NCI-H1092 treated with DMSO at 0.1 percent for 48 hours (cell line): ENCODE data around the gene PRTFDC1.
"Not testable (repeated sequence)": the region's sequence is repeated elsewhere in the genome, so short reads cannot be mapped to it uniquely, and the experiment has no call there.

ENCODE experiments used
- DNase-seq: peaks from one replicate; lab custom pipeline; 2025; lab: John Stamatoyannopoulos, UW

The PRTFDC1 gene

DNA sequence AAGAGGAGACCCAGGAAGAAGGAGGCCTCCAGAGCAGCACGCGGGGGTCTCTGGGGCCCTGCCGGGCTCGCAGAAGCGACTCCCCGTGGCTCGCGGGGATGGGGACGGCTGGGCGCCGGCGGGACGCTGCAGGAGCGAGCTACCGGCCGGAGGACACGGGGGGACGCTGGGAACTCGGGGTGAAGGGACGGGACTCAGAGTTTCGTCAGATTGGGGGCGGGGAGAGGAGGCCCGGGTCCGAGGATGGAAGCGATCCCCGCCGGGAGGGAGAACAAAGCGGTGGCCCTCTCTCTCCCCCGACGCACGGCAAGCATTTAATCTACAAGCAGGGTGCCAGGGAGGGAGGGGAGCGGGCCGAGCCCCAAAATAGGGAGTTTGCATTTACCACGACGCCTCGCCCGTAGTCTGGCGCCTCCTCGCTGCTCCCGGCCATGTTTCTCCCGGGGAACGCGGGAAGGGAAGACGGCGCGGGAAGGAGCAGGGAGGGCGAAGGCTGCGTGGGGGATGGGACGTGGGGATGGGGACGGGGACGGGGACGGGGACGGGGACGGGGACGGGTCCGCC is at the start of gene PRTFDC1:
Gene PRTFDC1 (minus strand): TSS at position 464 of the 564 bp plus-strand sequence. CDS start 31 bp downstream, at position 433.
- peak; percentile 30 for DNase-seq

DNA sequence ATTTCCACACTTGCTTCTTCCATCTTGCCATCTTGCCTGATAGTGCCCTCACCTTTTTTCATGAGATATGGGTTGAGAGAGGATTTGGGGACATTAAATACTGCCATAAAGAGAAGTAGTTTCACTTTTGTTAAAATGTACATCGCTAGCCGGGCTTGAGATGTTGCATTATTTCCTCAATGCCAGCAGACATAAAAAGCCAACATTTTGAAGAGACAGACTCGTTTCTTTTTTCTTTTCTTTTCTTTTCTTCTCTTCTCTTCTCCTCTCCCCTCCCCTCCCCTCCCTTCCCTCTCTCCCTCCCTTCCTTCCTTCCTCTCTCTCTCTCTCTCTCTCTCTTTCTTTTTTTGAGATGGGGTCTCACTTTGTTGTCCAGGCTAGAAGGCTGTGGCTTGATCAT is 45.6 kb upstream of the PRTFDC1 start:
- DNase-seq = no peak

DNA sequence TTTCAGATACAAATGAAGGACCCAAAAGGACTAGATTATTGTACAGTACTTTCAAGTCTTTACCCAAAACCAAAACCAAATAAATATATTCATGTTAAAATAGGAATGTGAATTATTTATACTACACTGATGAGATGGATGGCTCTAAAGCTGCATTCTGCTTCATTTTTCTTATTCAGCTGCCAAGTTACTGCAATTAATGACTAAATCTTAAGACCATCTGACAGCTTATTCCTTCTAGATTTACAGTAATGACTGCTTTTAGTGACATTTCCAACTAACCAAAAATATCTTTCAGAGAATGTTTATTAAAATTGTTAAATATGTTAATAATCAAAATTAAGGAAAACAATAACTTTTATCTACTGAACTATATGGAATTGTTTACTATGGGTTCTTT is 42.7 kb upstream of the PRTFDC1 start:
- DNase-seq = no peak

DNA sequence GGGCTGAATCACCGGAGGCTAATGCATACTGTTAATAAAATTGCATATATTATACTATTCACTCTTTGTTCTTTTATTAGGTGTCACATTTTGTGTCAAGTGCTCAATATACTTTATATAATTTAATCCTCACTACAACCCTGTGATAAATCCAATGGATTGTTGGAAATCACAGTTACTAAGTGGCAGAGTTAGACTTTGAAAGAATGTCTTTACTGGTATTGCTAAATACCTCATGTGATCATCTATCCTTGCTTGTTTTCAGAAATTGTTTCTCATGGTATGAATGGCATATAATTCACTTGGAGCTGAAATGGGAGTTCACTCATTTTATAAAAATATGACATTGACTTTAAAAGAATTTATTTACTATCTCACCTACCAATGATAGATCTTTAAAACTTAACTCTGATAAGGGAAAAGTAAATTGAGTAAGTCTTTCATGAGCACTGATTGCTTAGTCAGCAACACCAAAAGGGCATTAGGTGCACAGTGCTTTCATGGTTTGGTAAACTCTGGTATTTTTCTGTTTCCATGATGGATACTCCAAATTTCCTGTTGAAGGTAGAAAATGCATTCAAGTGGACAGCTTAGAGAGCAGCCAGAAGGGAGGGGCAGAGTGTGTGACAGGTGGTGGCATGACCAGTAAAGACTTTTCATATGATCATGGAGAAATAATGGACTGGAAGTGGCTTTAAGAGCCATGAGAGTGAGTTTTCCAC is 41.0 kb upstream of the PRTFDC1 start:
- DNase-seq = no peak

- no peak for DNase-seq
Observed at GRCh38 chr10:24992512-24993133, 40.2 kb upstream of the PRTFDC1 start.

DNA sequence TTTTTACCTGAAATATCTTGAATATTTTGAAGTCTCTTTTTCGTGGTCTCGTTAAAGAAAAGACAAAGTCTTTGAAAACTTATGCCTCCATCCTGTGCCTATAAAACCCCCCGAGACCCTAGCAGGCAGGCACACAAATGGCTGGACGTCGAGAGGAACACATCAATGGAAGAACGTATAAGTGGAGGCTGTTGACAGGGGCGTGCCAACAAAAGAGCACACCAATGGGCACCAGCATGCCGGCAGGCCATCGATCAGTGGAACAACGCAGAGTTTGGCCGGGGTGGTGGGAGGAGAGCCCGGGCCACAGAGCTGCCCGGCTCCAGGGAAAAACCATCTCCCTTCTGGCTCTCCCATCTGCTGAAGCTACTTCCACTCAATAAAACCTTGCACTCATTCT is 38.9 kb upstream of the PRTFDC1 start:
- no peak for DNase-seq

DNA sequence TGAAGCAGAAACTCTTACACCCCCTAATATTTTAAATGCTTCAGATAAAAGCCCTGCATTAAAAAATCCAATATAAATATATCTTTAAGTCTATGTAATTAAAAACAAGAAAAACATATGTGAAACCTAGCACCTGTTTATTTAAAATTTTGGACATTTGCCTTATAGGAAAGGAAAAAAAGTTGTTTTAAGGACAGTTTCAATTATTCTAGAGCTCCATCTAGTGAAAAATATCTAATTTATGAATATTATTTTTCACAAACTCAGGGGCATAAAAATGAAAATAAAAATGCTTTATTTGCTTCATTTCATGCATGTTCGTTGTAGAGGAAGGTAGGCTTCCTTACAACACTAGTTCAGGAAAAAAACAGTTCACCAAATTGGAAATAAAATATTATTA is 37.5 kb upstream of the PRTFDC1 start:
- DNase-seq = no peak

DNA sequence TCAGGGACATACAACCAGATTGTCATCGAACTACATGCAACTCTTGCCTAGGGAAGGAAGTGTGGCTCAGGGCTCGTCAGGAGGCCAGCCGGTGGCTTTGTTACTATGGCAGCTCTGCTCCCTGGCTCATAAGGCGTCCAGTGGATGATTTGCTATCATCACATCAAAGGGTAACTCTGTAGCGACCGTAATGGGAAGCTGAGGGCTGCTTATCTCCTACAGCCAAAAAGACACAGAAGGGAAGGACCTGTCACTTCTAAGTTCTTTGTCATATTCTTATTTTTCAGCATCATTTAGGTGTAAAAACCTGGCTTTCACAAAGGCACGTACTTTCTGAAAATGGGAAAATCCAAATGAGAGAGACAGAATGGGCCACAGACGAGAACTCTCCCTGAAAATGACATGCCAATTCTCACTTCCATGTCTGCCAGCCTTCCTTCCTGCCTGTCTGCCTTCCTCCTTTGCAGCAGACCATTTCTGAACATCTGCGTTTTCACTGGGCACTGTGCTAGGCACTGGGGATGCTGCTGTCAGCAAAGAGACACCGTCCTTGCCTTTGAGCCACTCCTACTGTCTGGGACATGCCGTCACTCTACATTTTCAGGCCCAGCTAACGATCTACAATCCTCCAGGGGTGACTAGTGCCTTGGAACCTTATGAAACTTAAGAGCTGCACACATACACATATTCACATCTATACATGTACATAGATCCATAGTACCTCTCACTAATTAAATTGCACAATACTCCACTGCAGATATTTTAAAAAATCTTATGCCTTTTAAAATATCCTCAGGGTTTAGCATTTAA is 36.6 kb upstream of the PRTFDC1 start:
- DNase-seq = no peak

DNA sequence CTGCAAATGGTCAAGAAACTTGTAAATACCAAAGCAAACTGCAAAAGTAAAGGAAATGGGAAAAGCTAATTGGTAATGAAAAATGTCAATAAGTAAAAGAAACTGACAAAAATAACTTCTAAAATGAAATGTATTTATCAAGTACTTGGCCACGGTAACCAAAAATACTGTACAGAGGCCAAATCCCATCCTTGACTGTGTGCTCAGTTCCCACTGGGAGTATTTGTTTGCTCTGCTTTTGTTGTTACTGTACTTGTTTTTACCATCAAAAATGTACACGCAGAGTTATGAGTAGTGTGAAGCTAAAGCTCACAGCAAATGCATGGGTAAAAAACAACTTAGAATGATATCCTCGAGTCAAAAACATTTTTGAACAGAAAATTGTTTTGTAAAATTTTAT is 32.5 kb upstream of the PRTFDC1 start:
- DNase-seq = peak; percentile 2

DNA sequence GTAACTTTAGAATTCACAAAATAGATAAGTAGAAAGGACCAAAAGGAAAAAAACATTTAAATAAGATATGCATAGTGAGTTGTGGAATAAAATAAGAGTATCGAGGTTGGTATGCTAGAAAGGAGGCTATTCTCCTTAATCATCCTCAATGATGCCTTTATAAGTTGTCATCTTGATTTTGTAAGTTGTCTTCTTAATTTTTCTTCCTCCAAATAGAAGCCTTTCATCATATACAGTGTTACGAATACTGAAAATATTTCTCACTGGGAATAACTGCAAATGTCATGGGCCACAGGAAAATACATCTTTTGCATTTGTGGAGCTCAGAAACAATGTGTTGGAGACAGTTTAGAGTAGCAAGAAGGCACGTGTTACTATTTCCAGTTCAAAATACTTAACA is 31.5 kb upstream of the PRTFDC1 start:
- no peak for DNase-seq

GRCh38 chr10:24983130-24983529 is 30.7 kb upstream of the PRTFDC1 start:
- no peak for DNase-seq

- DNase-seq = no peak
Observed at GRCh38 chr10:24982319-24983112, 30.1 kb upstream of the PRTFDC1 start.

DNA sequence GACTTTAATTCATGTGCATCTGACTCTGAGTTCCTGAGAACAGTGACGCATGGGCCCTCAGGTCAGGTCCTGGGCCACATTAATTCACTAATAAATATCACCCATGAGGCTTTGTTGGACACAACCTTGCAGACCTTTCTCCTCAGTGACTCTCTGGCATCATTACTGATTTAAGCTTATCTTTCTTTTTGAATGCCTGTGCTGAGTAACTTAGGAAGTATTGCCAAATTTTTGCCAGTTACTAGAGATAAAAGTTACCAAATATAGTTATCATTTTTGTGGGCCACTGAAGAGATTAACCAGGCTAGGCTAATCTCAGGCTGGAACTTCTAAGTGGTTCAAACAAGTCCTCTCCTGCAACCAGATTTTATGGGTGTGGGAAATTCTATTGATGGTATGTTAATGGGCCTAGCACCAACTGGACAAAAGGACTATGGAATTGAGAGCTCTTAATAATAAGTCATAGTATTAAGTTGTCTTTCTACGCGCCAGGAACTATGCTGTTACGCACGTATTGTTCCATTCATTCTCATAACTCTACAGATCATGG is 28.8 kb upstream of the PRTFDC1 start:
- DNase-seq = no peak

DNA sequence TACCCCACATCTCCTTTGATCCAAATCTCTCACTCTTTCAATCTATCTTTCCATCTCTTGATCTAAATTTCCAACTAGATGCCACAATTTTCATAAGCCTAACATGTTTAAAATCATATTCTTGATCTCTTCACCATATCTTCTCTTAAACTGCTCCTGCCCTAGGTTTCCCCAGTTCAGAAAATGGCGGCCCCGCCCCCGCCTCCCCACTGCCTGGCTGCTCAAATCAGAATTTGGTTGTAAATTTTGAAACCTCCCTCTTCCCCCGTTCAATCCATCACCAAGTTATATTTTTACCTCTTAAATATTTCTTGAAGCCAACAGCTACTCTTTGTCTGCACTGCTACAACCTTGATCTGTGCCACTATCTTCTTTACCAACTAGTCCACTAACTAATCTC is 27.3 kb upstream of the PRTFDC1 start:
- DNase-seq = no peak

GRCh38 chr10:24974976-24975375 is 22.6 kb upstream of the PRTFDC1 start:
- no peak for DNase-seq

GRCh38 chr10:24973163-24973562 is 20.8 kb upstream of the PRTFDC1 start:
- DNase-seq = no peak

DNA sequence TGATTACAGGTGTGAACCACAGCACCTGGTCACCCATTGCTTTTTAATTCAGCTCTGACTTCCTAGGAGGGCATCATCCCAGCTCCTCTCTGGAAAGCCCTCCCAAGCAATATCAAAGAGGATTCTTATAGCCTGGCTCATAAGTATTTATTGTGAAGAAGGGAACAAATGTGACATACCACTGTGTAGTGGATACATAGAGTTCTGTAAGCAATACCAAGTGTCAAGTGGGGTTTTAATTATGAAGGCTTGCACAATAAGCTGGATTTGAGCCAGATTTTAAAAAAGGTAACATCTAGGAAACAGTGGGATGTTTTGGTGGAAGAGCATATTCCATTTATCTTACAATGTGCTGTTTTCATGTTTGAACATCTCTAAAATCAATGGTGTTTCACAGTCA is 19.0 kb upstream of the PRTFDC1 start:
- no peak for DNase-seq

DNA sequence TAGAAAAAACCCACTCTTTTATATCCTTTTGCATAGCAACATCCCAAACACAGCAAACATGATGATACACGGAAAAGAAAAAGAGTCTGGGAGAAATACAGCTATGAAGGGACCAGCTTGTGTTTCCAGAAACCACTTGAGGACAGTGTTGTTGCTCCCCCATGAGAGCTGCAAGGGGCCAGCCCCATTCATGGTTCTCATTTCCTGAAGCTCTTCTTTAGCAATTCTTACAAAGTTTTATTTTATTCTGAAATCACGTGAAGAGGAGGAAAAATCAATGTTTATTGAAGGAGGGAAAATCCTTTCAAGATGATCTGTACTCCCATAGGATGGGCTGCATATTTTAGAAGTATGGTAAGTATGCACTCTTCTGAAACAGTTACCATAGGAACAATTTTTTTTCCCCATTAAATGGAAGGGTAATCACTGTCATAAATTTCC is 17.5 kb upstream of the PRTFDC1 start:
- DNase-seq = no peak

DNA sequence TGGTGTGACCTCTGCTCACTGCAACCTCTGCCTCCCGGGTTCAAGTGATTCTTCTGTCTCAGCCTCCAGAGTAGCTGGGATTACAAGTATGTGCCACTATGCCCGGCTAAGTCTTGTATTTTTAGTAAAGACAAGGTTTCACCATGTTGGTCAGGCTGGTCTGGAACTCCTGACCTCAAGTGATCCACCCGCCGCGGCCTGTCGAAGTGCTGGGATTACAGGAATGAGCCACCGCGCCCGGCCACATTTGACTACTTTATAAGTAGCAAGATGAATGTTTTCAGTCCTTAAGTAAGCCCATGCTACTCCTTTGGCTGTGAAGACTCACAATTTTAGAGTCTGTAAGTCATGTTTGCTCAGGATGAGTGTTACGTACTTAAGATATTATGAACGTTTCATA is 16.5 kb upstream of the PRTFDC1 start:
- not testable (repeated sequence) for DNase-seq

GRCh38 chr10:24968349-24968748 is 15.9 kb upstream of the PRTFDC1 start:
- DNase-seq = no peak

DNA sequence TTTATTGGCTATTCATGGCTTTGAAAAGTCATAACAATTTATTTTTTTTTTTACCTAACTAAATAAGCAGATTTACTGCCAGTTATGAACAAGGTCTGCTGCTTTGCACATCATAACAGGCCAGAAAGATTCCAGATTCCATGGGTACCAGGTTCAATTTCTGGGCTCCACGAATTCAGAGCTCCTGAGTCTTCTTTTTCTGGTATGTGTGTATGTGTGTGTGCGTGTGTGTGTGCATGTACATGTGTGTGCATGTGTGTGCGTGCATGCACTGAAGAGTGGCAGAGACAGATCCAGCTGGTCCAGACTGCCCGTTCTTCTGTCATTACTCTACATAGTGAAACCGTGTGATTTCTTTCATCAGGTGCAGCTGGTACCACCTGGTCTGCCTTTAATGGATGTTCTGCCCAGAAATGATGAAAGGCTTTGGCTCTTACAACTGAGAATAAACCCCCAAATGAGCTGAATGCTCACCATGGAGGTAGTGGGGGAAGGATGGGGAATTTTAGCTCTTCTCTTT is 14.6 kb upstream of the PRTFDC1 start:
- no peak for DNase-seq
